H7 (cell line): ENCODE results near the gene COL1A2. TPM values are rescaled to one million over a fixed set of nuclear protein-coding genes. Genes with fewer than 3 reads are reported as not detected.

Experiments used
- DNase-seq: peaks from one replicate; pipeline ENCODE4 v3.0.0; 2012
- H3K27me3 ChIP-seq: 2 replicates; pipeline ENCODE4 v1.6.0; 2011; ENCODE audit warnings: mild to moderate bottlenecking, low read length; ENCODE audit not compliant: control insufficient read depth, insufficient read depth
- H3K36me3 ChIP-seq: replicated peaks from 2 replicates; pipeline ENCODE4 v1.5.1; 2011; ENCODE audit warnings: low read length; ENCODE audit not compliant: control insufficient read depth, insufficient read depth
- H3K4me3 ChIP-seq: 2 replicates; pipeline ENCODE4 v1.5.1; 2011; ENCODE audit warnings: low read depth, mild to moderate bottlenecking, control low read depth, low read length, moderate library complexity; ENCODE audit not compliant: insufficient read depth
- total RNA-seq: library from RNA; depleted of rRNA; stranded (reverse); fragments of >200 nt; shearing (Covaris generic); gene quantifications from 2 replicates; pipeline ENCODE4 v1.2.3, GENCODE V29; 2014

COL1A2 gene
- total RNA-seq, 1 experiment from 2014 or later, result 47.8 TPM

GRCh38 chr7:94410413-94411187 is 15.9 kb downstream of the COL1A2 start:
- H3K27me3 ChIP-seq, result no peaks in the 10 kb centered on the region
- DNase-seq, result no peak
- peaks cover 6% of the 10 kb centered on the region for H3K36me3 ChIP-seq
- H3K4me3 ChIP-seq, result no peak overlapping the region

DNA sequence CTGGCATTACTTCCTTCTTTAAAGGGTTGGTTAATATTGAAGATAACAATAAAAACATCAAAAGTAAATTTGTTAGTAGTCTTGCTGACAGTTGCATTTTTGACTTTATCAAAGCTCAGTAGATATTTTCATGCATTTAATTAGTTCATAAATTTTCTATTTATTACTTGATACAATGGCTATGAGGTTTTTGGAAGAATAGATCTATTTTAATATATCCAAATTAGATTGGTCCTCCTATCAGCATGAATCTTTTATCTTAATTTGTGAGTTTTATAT is 16.4 kb downstream of the COL1A2 start:
- no peak for DNase-seq
- Histone ChIP-seq H3K4me3 (no peak overlapping the region), H3K27me3 (no peaks in the 10 kb centered on the region), H3K36me3 (peaks cover 6% of the 10 kb centered on the region)

DNA sequence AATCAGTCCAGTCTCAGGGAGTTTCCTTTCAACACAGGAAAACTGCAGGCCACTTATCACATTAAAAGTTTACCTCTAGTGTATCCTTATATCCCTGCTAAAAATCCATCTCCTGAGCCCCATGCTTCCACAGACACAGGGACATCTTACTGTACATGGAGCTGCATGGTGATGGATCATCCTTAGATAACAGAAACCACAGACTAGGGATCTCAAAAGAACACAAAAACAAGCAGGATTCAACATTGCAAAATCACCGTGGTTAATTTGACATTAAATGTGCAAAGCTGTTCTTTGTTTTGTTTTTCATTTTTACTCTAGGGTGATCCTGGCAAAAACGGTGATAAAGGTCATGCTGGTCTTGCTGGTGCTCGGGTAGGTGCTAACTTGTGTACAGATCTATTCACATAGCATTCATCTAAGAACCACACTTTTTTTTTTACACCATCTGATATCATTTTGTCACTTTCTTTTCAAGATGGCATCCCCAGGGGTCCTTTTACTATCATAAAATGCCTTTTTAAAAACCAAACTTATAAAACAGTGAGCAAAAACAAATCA is 18.1 kb downstream of the COL1A2 start:
- Histone ChIP-seq H3K27me3 (no peaks in the 10 kb centered on the region), H3K36me3 (peaks cover 6% of the 10 kb centered on the region), H3K4me3 (no peak overlapping the region)
- DNase-seq, result no peak

GRCh38 chr7:94414481-94414880 is 19.8 kb downstream of the COL1A2 start:
- no peak for DNase-seq
- H3K4me3 ChIP-seq, result no peak overlapping the region
- H3K27me3 ChIP-seq, result no peaks in the 10 kb centered on the region
- peaks cover 7% of the 10 kb centered on the region for H3K36me3 ChIP-seq

GRCh38 chr7:94414980-94415379 is 20.3 kb downstream of the COL1A2 start:
- Histone ChIP-seq H3K27me3 (no peaks in the 10 kb centered on the region), H3K36me3 (peaks cover 7% of the 10 kb centered on the region), H3K4me3 (no peak overlapping the region)
- DNase-seq, result no peak

- Histone ChIP-seq H3K4me3 (no peak overlapping the region), H3K36me3 (peaks cover 6% of the 10 kb centered on the region), H3K27me3 (no peaks in the 10 kb centered on the region)
- no peak for DNase-seq
These were observed 22.6 kb downstream of the COL1A2 start for GRCh38 chr7:94417306-94417705.

GRCh38 chr7:94417901-94418300 is 23.2 kb downstream of the COL1A2 start:
- no peak for DNase-seq
- Histone ChIP-seq H3K36me3 (peaks cover 3% of the 10 kb centered on the region; the same call in 1 of the 2 replicates), H3K27me3 (no peaks in the 10 kb centered on the region), H3K4me3 (no peak overlapping the region)

DNA sequence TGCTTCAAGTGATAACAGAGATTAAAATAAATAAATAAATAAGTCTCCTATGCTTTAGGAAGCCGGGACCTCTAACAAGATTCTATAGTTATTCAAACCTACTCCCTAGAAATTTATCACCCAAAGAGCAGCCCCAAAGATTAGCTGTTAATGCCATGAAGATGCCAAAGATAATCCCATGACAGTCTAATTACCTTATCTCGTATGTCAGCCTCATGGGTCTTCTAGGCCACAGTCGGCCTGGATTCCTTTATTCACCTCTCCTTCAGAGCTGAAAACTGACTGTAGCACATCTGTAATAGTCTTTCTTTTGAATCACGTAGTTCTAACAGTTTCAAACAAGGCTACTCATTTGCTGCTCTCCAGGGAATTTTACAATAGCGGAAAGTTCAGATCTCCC is 24.2 kb downstream of the COL1A2 start:
- DNase-seq, result no peak
- H3K4me3 ChIP-seq, result no peak overlapping the region
- H3K36me3 ChIP-seq, result peaks cover 3% of the 10 kb centered on the region; the same call in 1 of the 2 replicates
- no peaks in the 10 kb centered on the region for H3K27me3 ChIP-seq

DNA sequence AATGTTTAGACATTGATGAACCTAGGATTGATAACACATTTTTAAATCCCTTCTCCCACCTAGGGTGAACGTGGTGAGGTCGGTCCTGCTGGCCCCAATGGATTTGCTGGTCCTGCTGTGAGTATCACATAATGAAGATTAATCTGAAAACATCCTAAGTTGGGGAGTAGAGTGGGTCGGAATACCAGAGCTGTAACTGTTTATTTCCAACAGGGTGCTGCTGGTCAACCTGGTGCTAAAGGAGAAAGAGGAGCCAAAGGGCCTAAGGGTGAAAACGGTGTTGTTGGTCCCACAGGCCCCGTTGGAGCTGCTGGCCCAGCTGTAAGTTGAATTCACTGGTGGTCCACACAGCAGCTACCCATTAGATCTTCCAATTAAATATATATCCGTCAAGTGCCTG is 25.6 kb downstream of the COL1A2 start:
- DNase-seq, result no peak
- no peak overlapping the region for H3K4me3 ChIP-seq
- H3K36me3 ChIP-seq, result peaks cover 3% of the 10 kb centered on the region
- no peaks in the 10 kb centered on the region for H3K27me3 ChIP-seq

DNA sequence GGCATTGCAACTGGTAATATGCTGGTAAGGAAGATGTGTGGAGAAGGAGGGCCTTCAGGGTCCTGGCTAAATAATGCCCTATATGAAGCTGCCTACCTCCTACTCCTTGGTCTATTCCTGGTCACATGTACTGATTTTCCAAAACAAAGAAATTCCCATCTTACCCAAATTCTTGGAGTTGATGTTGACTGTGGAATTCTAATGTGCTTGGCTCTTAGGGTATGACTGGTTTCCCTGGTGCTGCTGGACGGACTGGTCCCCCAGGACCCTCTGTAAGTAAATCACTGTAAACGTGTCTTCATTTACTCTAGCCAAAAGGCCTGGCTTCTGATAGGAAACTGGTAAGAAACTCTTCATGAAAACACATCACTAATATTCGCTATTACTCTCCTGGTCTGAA is 27.0 kb downstream of the COL1A2 start:
- Histone ChIP-seq H3K4me3 (no peak overlapping the region), H3K36me3 (peaks cover 5% of the 10 kb centered on the region), H3K27me3 (no peaks in the 10 kb centered on the region)
- no peak for DNase-seq

DNA sequence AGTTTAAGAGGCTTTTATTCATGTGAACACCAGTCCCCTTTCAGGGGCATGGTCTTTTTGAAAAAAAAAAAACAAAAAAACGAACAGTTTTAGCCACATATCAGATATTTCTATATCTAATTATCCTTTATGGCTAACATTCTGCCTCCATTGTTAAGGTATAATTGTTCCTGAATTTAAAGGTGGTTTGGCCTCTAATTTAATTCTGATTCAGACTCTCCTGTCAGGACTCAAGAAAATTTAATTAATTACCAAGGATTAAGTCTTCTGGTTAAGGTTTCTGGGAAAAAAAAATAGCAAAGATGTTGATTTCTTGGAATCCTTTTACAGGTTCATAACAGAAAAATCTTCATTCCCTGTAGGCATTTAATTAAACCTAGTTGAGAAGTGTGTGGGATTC is 27.4 kb downstream of the COL1A2 start:
- peaks cover 5% of the 10 kb centered on the region for H3K36me3 ChIP-seq

DNA sequence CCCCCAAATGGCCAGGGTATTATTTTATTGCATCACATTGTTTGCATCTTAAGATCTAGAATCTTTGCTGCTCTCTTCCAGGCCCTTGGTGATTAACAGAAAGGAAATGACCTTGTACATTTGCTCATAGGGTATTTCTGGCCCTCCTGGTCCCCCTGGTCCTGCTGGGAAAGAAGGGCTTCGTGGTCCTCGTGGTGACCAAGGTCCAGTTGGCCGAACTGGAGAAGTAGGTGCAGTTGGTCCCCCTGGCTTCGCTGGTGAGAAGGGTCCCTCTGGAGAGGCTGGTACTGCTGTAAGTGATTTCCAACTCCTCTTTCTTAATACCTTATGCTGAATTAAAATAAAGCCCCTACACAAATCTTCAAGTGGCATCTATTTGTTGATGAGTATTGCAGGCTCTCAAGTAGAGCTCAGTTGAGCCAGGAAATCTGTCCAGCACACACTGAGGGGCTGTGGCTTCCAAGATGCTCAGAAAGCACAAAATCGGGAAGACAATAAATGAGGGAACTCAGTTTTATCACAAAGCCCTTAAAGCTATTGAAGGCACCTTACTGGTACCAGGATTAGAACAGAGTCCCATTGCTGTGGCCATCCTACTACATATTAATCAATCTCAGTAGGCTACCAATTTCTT is 28.2 kb downstream of the COL1A2 start:
- no peak overlapping the region for H3K4me3 ChIP-seq
- DNase-seq, result no peak
- H3K27me3 ChIP-seq, result no peaks in the 10 kb centered on the region
- H3K36me3 ChIP-seq, result peaks cover 5% of the 10 kb centered on the region

More for the DNA sequence above, 27.4 kb downstream of the COL1A2 start:
- Histone ChIP-seq H3K4me3 (no peak overlapping the region), H3K27me3 (no peaks in the 10 kb centered on the region)
- no peak for DNase-seq

- DNase-seq, result no peak
- H3K36me3 ChIP-seq, result peaks cover 5% of the 10 kb centered on the region
These were observed 29.4 kb downstream of the COL1A2 start for GRCh38 chr7:94423863-94424735.

DNA sequence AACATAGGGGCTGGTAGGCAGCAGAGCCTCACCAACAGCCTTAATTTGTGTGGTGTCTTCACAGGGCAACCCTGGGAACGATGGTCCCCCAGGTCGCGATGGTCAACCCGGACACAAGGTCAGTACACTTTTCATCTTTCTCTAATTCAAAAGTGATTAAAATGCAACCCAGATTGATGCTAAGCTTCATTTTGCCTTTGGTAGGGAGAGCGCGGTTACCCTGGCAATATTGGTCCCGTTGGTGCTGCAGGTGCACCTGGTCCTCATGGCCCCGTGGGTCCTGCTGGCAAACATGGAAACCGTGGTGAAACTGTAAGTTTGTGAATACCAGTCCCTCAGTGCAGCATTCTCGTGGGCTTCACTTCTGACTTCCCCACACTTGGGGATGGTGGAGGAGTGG is 30.9 kb downstream of the COL1A2 start:
- DNase-seq, result no peak
- Histone ChIP-seq H3K27me3 (no peaks in the 10 kb centered on the region), H3K4me3 (no peak overlapping the region), H3K36me3 (peaks cover 5% of the 10 kb centered on the region)

More at GRCh38 chr7:94423863-94424735, 29.4 kb downstream of the COL1A2 start:
- Histone ChIP-seq H3K27me3 (no peaks in the 10 kb centered on the region), H3K4me3 (no peak overlapping the region)
